ENCODE results near the gene MGMT. TPM values are rescaled to one million over a fixed set of nuclear protein-coding genes. Genes with fewer than 3 reads are reported as not detected.

The MGMT gene
- total and polyA plus RNA-seq, 4 experiments from 2014 or later, result 18.5 to 31.3 (median 24.4) TPM

DNA sequence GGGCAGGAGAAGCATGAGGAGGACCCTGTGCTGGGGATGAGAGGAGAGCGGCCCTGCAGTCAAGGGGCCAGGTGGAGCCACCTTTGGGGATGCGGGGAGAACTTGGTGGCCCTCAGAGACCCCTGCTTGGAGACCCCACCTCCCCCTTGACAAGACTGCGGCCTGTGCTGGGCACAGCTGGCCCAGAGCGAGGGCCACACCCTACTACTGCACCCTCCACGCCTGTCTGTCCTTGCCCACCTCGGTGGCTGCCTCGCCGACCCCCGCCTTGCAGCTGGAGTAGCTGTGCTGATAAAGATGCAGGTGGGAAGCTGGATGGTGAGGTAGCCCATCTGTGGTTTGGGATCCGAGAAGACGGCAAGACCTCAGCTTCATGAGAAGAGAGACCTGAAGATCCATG lies 186.8 kb downstream of the MGMT start:
- H3K9me3 ChIP-seq (ENCODE audit: control insufficient read depth in 1 of 2, low read length in 2 of 2), result no peaks in the 10 kb centered on the region
- no peaks in the 10 kb centered on the region for H3K36me3 ChIP-seq (ENCODE audit: insufficient read depth, low read length)
- DNase-seq, result no peak
- no peak overlapping the region for H3K4me3 ChIP-seq (ENCODE audit: low read length in 2 of 2)
- H3K27ac Mint-ChIP-seq, result no peak overlapping the region
- no peak overlapping the region for H3K4me3 Mint-ChIP-seq
- ChIA-PET POLR2A (ENCODE audit: partially characterized antibody) (no interaction called here), CTCF (ENCODE audit: partially characterized antibody) (no interaction called here)
- H3K4me1 ChIP-seq (ENCODE audit: insufficient read depth, low read length), result no peaks in the 10 kb centered on the region
- peaks cover 20 to 33% of the 10 kb centered on the region in 2 donors for H3K36me3 Mint-ChIP-seq
- H3K27ac ChIP-seq (ENCODE audit: low read depth, low read length), result no peak overlapping the region
- no peaks in the 10 kb centered on the region for H3K27me3 ChIP-seq (ENCODE audit: insufficient read depth, low read length)
- peaks cover 0 to 3% (median 1%) of the 10 kb centered on the region in 4 donors for H3K4me1 Mint-ChIP-seq
- H3K27me3 Mint-ChIP-seq, result no peaks in the 10 kb centered on the region
- intact Hi-C loops (cut with micrococcal nuclease), result no loop called here
- H3K9me3 Mint-ChIP-seq, result peaks cover 0 to 29% (median 3%) of the 10 kb centered on the region in 8 donors

DNA sequence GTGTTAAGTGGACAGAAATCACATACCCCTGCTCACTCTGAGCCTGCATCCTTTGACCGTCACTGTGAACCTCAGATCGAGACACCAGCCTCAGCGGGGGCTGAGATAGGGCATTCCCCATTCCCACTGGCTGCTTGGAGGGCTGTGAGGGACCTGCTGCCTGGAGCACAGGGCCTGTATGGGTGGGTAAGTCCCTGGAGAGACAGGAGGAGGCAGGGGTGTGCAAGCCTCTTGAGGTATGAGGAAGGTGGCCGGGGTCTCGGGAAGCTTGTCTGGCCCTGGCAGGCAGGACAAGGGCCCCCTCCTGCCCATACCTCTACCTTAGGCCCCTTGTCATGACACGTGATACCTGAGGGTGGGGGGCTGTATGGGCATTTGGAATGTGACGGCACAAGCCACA lies 187.4 kb downstream of the MGMT start:
- no peaks in the 10 kb centered on the region for H3K27me3 ChIP-seq (ENCODE audit: insufficient read depth, low read length)
- ChIA-PET CTCF (ENCODE audit: partially characterized antibody) (no interaction called here), POLR2A (ENCODE audit: partially characterized antibody) (no interaction called here)
- H3K4me1 ChIP-seq (ENCODE audit: insufficient read depth, low read length), result no peaks in the 10 kb centered on the region
- peaks cover 0 to 31% (median 2%) of the 10 kb centered on the region in 8 donors for H3K9me3 Mint-ChIP-seq
- DNase-seq, result no peak
- H3K36me3 ChIP-seq (ENCODE audit: insufficient read depth, low read length), result no peaks in the 10 kb centered on the region
- peak overlapping the region in 1 of 7 donors; percentile 4 for H3K27ac Mint-ChIP-seq
- peaks cover 0 to 3% (median 1%) of the 10 kb centered on the region in 4 donors for H3K4me1 Mint-ChIP-seq
- no peak overlapping the region for H3K4me3 Mint-ChIP-seq
- intact Hi-C loops (cut with micrococcal nuclease), result no loop called here
- H3K27ac ChIP-seq (ENCODE audit: low read depth, low read length), result no peak overlapping the region
- peaks cover 20 to 28% of the 10 kb centered on the region in 2 donors for H3K36me3 Mint-ChIP-seq
- no peaks in the 10 kb centered on the region for H3K27me3 Mint-ChIP-seq
- H3K4me3 ChIP-seq (ENCODE audit: low read length in 2 of 2), result no peak overlapping the region
- no peaks in the 10 kb centered on the region for H3K9me3 ChIP-seq (ENCODE audit: control insufficient read depth in 1 of 2, low read length in 2 of 2)

DNA sequence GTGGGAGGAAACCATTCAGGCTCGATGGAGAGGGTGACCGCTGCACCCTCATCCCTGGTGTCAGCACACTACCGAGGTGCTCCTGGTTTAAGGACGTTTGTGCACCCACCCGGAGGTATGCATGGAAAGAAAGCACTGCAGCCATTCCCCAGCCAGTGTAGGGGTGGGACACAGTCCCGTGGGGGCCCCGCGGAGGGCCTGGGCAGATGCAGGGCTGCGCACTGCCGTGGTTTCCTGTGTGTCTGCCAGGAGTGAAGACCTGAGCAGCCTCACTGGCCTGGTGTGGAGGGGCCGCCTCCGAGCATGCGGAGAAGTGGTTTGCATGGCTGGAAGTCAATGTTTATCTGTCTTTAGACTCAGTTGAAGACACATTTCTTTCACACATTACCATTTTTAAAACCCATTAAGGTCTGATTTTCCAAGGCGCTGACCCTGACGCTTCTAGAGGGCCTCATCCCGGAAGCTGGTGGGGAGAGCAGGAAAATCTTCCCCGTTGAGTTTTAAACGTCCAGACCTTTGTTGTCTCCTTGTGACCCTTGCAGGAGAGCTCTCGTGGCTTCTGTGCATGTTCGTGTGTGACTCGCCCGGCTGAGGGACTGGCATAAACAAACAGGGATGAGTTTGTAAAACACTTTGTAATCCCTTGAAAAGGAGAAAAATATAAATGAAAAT lies 188.1 kb downstream of the MGMT start:
- H3K4me3 Mint-ChIP-seq, result no peak overlapping the region
- CTCF ChIA-PET (ENCODE audit: partially characterized antibody), result no interaction called here
- POLR2A ChIA-PET (ENCODE audit: partially characterized antibody), result no interaction called here
- Histone ChIP-seq H3K9me3 (ENCODE audit: control insufficient read depth in 1 of 2, low read length in 2 of 2) (no peaks in the 10 kb centered on the region), H3K36me3 (ENCODE audit: insufficient read depth, low read length) (no peaks in the 10 kb centered on the region), H3K27ac (ENCODE audit: low read depth, low read length) (no peak overlapping the region), H3K4me3 (ENCODE audit: low read length in 2 of 2) (no peak overlapping the region), H3K27me3 (ENCODE audit: insufficient read depth, low read length) (no peaks in the 10 kb centered on the region), H3K4me1 (ENCODE audit: insufficient read depth, low read length) (no peaks in the 10 kb centered on the region)
- H3K4me1 Mint-ChIP-seq, result peaks cover 0 to 3% (median 1%) of the 10 kb centered on the region in 4 donors
- H3K9me3 Mint-ChIP-seq, result peaks cover 0 to 33% (median 3%) of the 10 kb centered on the region in 8 donors
- no peaks in the 10 kb centered on the region for H3K27me3 Mint-ChIP-seq
- no peak for DNase-seq
- intact Hi-C loops (cut with micrococcal nuclease), result no loop called here
- no peak overlapping the region for H3K27ac Mint-ChIP-seq
- peaks cover 22 to 27% of the 10 kb centered on the region in 2 donors for H3K36me3 Mint-ChIP-seq

DNA sequence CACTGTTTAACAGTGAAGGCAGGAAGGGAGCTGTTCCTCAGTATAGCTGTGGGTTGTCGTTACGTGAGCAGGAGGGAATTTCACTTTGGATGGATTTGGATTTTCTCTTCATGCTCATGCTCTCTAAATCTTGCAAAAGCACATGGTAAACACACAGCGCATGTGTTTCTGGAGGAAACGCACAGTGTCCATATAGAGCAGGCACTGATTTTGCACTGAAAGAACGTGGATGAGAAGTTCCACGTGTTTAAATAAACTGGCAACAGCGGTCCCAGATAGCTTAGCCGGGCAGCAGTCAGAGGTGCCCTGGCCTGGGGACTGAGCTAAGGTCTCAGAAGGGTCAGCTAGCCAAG lies 188.6 kb downstream of the MGMT start:
- H3K27me3 Mint-ChIP-seq, result no peaks in the 10 kb centered on the region
- H3K27ac Mint-ChIP-seq, result no peak overlapping the region
- Histone ChIP-seq H3K27me3 (ENCODE audit: insufficient read depth, low read length) (no peaks in the 10 kb centered on the region), H3K4me3 (ENCODE audit: low read length in 2 of 2) (no peak overlapping the region), H3K27ac (ENCODE audit: low read depth, low read length) (no peak overlapping the region), H3K4me1 (ENCODE audit: insufficient read depth, low read length) (no peaks in the 10 kb centered on the region), H3K9me3 (ENCODE audit: control insufficient read depth in 1 of 2, low read length in 2 of 2) (no peaks in the 10 kb centered on the region), H3K36me3 (ENCODE audit: insufficient read depth, low read length) (no peaks in the 10 kb centered on the region)
- peaks cover 22 to 24% of the 10 kb centered on the region in 2 donors for H3K36me3 Mint-ChIP-seq
- intact Hi-C loops (cut with micrococcal nuclease), result no loop called here
- ChIA-PET CTCF (ENCODE audit: partially characterized antibody) (interaction anchor here (0.6 kb wide), 1 partner anchor 219 kb away, joined by 4 read pairs; no protein-coding TSS in a partner anchor), POLR2A (ENCODE audit: partially characterized antibody) (no interaction called here)
- H3K9me3 Mint-ChIP-seq, result peaks cover 0 to 30% (median 2%) of the 10 kb centered on the region in 8 donors
- H3K4me1 Mint-ChIP-seq, result peaks cover 0 to 3% (median 1%) of the 10 kb centered on the region in 4 donors
- H3K4me3 Mint-ChIP-seq, result no peak overlapping the region
- no peak for DNase-seq

DNA sequence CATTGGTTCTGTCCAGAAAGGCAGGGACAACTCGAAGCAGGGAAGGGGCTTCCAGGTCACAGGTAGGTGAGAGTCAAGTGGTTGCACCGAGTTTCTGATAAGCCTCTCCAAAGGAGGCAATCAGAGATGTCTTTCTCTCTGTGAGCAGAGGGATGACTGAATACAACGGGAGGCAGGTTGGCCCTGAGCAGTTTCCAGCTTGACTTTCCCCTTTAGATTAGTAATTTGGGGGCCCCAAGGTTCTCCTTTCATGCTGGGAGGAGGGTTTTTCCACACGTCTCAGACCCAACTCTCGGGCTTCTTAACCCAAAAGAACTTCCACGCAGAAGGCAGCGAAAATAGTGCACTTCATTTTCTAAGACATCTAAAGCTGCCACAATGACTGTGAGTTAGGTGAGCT lies 189.6 kb downstream of the MGMT start:
- POLR2A ChIA-PET (ENCODE audit: partially characterized antibody), result no interaction called here
- H3K4me1 Mint-ChIP-seq, result peaks cover 0 to 3% (median 1%) of the 10 kb centered on the region in 4 donors
- no peak overlapping the region for H3K27ac ChIP-seq (ENCODE audit: low read depth, low read length)
- peaks cover 0 to 37% (median 4%) of the 10 kb centered on the region in 8 donors for H3K9me3 Mint-ChIP-seq
- H3K4me1 ChIP-seq (ENCODE audit: insufficient read depth, low read length), result no peaks in the 10 kb centered on the region
- no peaks in the 10 kb centered on the region for H3K9me3 ChIP-seq (ENCODE audit: control insufficient read depth in 1 of 2, low read length in 2 of 2)
- CTCF ChIA-PET (ENCODE audit: partially characterized antibody), result no interaction called here
- H3K36me3 ChIP-seq (ENCODE audit: insufficient read depth, low read length), result no peaks in the 10 kb centered on the region
- H3K27me3 ChIP-seq (ENCODE audit: insufficient read depth, low read length), result no peaks in the 10 kb centered on the region
- no peak overlapping the region for H3K4me3 ChIP-seq (ENCODE audit: low read length in 2 of 2)
- H3K27ac Mint-ChIP-seq, result peak overlapping the region in 1 of 7 donors; percentile 80
- no peak overlapping the region for H3K4me3 Mint-ChIP-seq
- intact Hi-C loops (cut with micrococcal nuclease), result no loop called here
- peaks cover 23 to 29% of the 10 kb centered on the region in 2 donors for H3K36me3 Mint-ChIP-seq
- no peaks in the 10 kb centered on the region for H3K27me3 Mint-ChIP-seq
- no peak for DNase-seq

DNA sequence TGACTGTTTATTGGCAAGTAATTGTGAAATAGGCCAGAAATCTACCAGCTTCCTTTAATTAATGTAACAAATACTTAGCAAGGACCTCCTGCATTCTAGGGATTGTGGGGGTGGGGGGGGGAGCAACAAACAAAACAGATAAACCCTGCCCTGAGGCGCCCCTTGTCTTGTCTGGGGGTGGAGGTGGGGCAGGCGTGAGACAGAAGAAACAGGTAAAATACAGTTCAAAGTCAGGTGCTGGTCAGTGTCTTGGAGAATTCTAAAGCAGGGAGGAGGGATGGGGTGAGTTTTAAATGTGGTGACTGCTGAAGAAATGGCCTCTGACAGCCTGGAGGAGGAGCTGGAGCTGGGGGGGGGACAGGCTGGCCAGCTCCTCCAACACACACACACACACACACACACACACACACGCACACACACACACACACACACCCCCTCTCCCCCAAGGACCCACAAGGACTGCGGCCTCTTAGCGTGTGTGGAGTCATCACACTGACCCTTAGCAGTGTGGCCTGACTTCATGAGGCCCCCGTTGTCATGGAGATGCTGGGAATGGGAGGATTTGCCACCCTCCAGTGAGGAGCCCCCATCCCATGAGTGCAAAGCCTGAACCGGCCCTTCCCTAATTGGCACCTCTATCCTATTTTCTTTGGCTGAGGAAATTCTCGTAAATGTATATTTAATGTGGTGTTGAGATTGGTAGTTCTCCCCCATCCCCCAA lies 190.4 kb downstream of the MGMT start:
- no peaks in the 10 kb centered on the region for H3K36me3 ChIP-seq (ENCODE audit: insufficient read depth, low read length)
- Mint-ChIP-seq H3K4me1 (peaks cover 0 to 3% (median 1%) of the 10 kb centered on the region in 4 donors), H3K4me3 (no peak overlapping the region), H3K36me3 (peaks cover 25 to 35% of the 10 kb centered on the region in 2 donors), H3K27ac (peak overlapping the region in 1 of 7 donors; percentile 60), H3K27me3 (no peaks in the 10 kb centered on the region), H3K9me3 (peaks cover 0 to 42% (median 8%) of the 10 kb centered on the region in 8 donors)
- no peak overlapping the region for H3K4me3 ChIP-seq (ENCODE audit: low read length in 2 of 2)
- intact Hi-C loops (cut with micrococcal nuclease), result no loop called here
- POLR2A ChIA-PET (ENCODE audit: partially characterized antibody), result no interaction called here
- H3K9me3 ChIP-seq (ENCODE audit: control insufficient read depth in 1 of 2, low read length in 2 of 2), result no peaks in the 10 kb centered on the region
- H3K27me3 ChIP-seq (ENCODE audit: insufficient read depth, low read length), result no peaks in the 10 kb centered on the region
- no peaks in the 10 kb centered on the region for H3K4me1 ChIP-seq (ENCODE audit: insufficient read depth, low read length)
- H3K27ac ChIP-seq (ENCODE audit: low read depth, low read length), result no peak overlapping the region
- DNase-seq, result no peak
- CTCF ChIA-PET (ENCODE audit: partially characterized antibody), result no interaction called here

DNA sequence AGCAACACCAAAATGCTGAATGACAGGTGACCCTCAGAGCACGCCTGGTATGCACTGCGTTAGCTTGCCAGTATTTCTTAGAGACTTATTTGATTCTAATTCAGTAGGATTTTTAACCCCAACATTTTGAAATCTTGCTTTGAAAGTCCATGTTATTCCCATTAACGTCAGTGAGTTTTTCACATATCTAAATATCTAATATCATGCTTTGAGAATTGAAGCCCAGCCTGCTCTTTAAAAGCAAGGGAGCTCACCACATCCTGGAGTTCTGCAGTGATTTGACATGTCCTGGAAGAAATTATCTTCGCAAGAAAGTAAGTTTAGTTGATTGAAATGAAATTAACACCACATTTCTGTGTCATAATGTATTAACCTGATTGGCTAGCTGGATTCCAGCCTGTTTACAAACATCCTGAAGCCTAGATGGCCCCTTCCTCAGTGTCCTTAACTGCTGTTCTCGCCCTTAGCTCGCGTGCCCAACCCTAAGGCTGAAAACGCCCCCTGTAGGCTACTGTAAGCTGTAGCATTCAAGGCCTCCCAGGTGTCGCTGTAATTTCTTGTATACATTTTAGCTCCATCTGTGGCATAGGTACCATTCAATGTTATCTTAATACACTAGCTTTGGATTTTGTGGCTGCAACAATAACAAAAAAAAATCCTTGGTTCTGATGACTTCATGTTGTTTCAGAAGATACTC lies 191.5 kb downstream of the MGMT start:
- H3K27me3 ChIP-seq (ENCODE audit: insufficient read depth, low read length), result no peaks in the 10 kb centered on the region
- Mint-ChIP-seq H3K27ac (no peak overlapping the region), H3K36me3 (peaks cover 23 to 39% of the 10 kb centered on the region in 2 donors), H3K9me3 (peaks cover 0 to 47% (median 14%) of the 10 kb centered on the region in 8 donors), H3K4me1 (peaks cover 0 to 3% (median under 1%) of the 10 kb centered on the region in 4 donors), H3K27me3 (no peaks in the 10 kb centered on the region), H3K4me3 (no peak overlapping the region)
- H3K4me1 ChIP-seq (ENCODE audit: insufficient read depth, low read length), result no peaks in the 10 kb centered on the region
- ChIA-PET CTCF (ENCODE audit: partially characterized antibody) (interaction anchor here (0.9 kb wide), 1 partner anchor 12 kb away, joined by 4 read pairs; no protein-coding TSS in a partner anchor), POLR2A (ENCODE audit: partially characterized antibody) (no interaction called here)
- no peaks in the 10 kb centered on the region for H3K9me3 ChIP-seq (ENCODE audit: control insufficient read depth in 1 of 2, low read length in 2 of 2)
- DNase-seq, result no peak
- no peak overlapping the region for H3K4me3 ChIP-seq (ENCODE audit: low read length in 2 of 2)
- H3K27ac ChIP-seq (ENCODE audit: low read depth, low read length), result no peak overlapping the region
- no peaks in the 10 kb centered on the region for H3K36me3 ChIP-seq (ENCODE audit: insufficient read depth, low read length)
- intact Hi-C loops (cut with micrococcal nuclease), result no loop called here

All from CD4-positive, alpha-beta memory T cell (primary cell).